ENCODE results near the gene MCMBP.
"Not testable (repeated sequence)": the region's sequence is repeated elsewhere in the genome, so short reads cannot be mapped to it uniquely, and the experiment has no call there.

Gene MCMBP, protein sequence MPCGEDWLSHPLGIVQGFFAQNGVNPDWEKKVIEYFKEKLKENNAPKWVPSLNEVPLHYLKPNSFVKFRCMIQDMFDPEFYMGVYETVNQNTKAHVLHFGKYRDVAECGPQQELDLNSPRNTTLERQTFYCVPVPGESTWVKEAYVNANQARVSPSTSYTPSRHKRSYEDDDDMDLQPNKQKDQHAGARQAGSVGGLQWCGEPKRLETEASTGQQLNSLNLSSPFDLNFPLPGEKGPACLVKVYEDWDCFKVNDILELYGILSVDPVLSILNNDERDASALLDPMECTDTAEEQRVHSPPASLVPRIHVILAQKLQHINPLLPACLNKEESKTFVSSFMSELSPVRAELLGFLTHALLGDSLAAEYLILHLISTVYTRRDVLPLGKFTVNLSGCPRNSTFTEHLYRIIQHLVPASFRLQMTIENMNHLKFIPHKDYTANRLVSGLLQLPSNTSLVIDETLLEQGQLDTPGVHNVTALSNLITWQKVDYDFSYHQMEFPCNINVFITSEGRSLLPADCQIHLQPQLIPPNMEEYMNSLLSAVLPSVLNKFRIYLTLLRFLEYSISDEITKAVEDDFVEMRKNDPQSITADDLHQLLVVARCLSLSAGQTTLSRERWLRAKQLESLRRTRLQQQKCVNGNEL

DNA sequence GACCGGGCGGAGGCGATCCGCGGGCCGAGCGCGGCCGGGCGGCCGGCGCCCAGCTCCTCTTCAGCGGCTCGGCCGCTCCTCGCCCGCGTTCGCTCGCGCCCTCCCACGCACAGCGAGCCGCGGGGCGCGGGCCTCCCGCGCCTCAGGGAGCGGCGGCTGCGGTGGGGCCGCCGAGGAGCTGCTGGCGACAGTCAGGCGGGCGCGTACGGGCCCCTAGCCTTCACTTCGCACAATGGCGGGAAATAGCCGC, at the start of gene MCMBP:
Gene MCMBP, minus strand, starts transcription at position 234 of the 250 bp plus-strand sequence. CDS start 259 bp downstream, outside the sequence.
- no peaks in the 10 kb centered on the region for H3K27me3 ChIP-seq (ENCODE audit: control insufficient read depth, insufficient read depth, low read length)
- H3K9me3 ChIP-seq (ENCODE audit: control insufficient read depth, low read length) = no peaks in the 10 kb centered on the region
- peak within 1 kb of the TSS; percentile 71 for H3K4me3 ChIP-seq (ENCODE audit: low read length)
- peaks cover 9% of the 10 kb centered on the region for H3K4me1 ChIP-seq (ENCODE audit: control insufficient read depth, insufficient read depth, low read length)
- H3K36me3 ChIP-seq (ENCODE audit: control insufficient read depth, insufficient read depth, low read length) = no peaks in the 10 kb centered on the region
- peak within 1 kb of the TSS; percentile 73 for H3K9ac ChIP-seq (ENCODE audit: low read length)

DNA sequence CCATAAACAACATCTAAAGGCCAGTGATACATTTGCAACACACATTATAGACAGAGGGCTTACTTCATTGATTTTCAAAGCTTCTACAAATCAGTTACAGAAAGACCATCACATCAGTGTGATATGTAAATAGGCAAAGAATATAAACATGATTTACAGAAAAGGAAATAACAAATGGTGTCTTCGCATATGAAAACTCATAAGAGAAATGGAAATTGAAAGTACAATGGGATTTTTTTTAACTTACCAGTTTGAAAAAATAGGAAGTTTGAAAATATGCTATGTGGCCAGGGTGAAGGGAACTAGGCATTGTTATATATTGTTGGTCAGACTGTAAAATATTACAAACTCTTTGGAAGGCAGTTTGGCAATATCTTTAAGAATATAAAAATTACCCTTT, 47.2 kb upstream of the MCMBP start:
- H3K9me3 ChIP-seq (ENCODE audit: control insufficient read depth, low read length) = no peaks in the 10 kb centered on the region
- no peaks in the 10 kb centered on the region for H3K27me3 ChIP-seq (ENCODE audit: control insufficient read depth, insufficient read depth, low read length)
- no peaks in the 10 kb centered on the region for H3K4me1 ChIP-seq (ENCODE audit: control insufficient read depth, insufficient read depth, low read length)
- no peak overlapping the region for H3K4me3 ChIP-seq (ENCODE audit: low read length)
- H3K9ac ChIP-seq (ENCODE audit: low read length) = no peak overlapping the region
- H3K36me3 ChIP-seq (ENCODE audit: control insufficient read depth, insufficient read depth, low read length) = peaks cover under 1% of the 10 kb centered on the region

DNA sequence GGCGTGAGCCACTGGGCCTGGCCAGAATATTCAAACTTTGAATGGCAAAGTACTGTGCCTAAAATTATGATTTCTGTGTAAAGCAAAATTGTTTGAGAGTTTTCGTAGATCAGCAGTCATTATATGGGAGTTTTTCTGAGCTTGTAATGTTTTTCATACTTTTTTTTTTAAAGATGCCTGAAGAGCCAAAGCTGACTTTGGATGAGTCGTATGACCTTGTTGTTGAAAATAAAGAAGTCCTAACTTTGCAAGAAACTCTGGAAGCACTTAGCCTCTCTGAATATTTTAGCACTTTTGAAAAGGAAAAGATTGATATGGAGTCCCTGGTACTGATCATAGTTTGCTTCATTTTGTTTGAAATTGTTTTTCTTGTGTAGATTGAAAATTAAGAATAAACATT, 46.6 kb upstream of the MCMBP start:
- no peak overlapping the region for H3K9ac ChIP-seq (ENCODE audit: low read length)
- H3K9me3 ChIP-seq (ENCODE audit: control insufficient read depth, low read length) = no peaks in the 10 kb centered on the region
- peaks cover 4% of the 10 kb centered on the region for H3K36me3 ChIP-seq (ENCODE audit: control insufficient read depth, insufficient read depth, low read length)
- no peak overlapping the region for H3K4me3 ChIP-seq (ENCODE audit: low read length)
- H3K27me3 ChIP-seq (ENCODE audit: control insufficient read depth, insufficient read depth, low read length) = no peaks in the 10 kb centered on the region
- no peaks in the 10 kb centered on the region for H3K4me1 ChIP-seq (ENCODE audit: control insufficient read depth, insufficient read depth, low read length)

DNA sequence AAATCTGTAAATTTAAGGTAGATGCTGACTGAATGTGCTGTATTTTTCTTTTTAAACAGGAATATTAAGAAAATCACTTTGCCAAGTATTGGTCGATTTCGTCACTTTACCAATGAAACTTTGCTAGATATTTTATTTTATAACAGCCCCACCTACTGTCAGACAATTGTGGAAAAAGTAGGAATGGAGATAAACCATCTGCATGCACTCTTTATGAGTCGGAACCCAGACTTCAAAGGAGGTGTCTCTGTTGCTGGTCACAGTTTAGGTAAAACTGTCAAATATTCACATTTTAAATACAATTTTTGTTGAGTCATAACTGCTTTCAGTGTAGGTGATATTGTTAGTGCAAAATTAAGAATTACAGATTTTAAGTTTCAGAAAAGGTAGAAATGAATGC, 45.1 kb upstream of the MCMBP start:
- Histone ChIP-seq H3K9me3 (ENCODE audit: control insufficient read depth, low read length) (no peaks in the 10 kb centered on the region), H3K9ac (ENCODE audit: low read length) (no peak overlapping the region), H3K36me3 (ENCODE audit: control insufficient read depth, insufficient read depth, low read length) (peaks cover 4% of the 10 kb centered on the region), H3K4me3 (ENCODE audit: low read length) (no peak overlapping the region), H3K4me1 (ENCODE audit: control insufficient read depth, insufficient read depth, low read length) (no peaks in the 10 kb centered on the region), H3K27me3 (ENCODE audit: control insufficient read depth, insufficient read depth, low read length) (no peaks in the 10 kb centered on the region)

DNA sequence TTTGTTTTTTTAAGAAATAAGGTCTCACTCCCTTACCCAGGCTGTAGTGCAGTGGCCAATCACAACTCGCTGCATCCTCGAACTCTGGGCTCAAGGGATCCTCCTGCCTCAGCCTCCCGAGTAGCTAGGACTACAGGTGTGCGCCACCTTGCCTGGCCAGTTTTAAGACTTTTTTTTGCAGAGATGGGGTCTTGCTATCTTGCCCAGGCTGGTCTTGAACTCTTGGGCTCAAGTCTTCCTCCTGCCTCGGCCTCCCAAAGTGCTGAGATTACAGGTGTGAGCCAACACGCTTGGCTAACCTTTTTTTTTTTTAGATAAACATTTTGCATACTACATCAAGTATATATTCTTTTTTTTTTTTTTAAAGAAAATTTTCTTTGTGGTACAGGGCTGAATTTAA, 38.0 kb upstream of the MCMBP start:
- H3K4me3 ChIP-seq (ENCODE audit: low read length) = no peak overlapping the region
- no peak overlapping the region for H3K9ac ChIP-seq (ENCODE audit: low read length)
- H3K36me3 ChIP-seq (ENCODE audit: control insufficient read depth, insufficient read depth, low read length) = peaks cover 4% of the 10 kb centered on the region
- H3K9me3 ChIP-seq (ENCODE audit: control insufficient read depth, low read length) = no peaks in the 10 kb centered on the region
- no peaks in the 10 kb centered on the region for H3K27me3 ChIP-seq (ENCODE audit: control insufficient read depth, insufficient read depth, low read length)
- no peaks in the 10 kb centered on the region for H3K4me1 ChIP-seq (ENCODE audit: control insufficient read depth, insufficient read depth, low read length)

DNA sequence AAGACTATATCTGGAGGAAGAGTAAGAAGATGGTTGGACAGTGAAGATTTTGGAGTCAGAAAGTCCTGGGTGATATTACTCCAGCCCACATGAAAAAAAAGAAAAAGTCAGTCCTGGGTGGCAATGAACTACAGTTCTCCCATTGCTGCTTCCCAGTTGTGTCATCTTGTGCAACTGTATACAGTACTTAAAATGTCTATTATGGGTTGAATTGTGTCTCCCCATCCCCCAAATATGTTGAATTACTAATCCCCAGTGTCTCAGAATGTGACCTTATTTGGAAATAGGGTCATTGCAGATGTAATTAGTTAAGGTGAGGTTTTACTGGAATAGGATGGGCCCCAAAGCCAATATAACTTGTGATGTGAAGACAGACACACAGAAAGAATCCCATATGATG, 35.5 kb upstream of the MCMBP start:
- H3K27me3 ChIP-seq (ENCODE audit: control insufficient read depth, insufficient read depth, low read length) = no peaks in the 10 kb centered on the region
- no peak overlapping the region for H3K4me3 ChIP-seq (ENCODE audit: low read length)
- no peaks in the 10 kb centered on the region for H3K4me1 ChIP-seq (ENCODE audit: control insufficient read depth, insufficient read depth, low read length)
- H3K36me3 ChIP-seq (ENCODE audit: control insufficient read depth, insufficient read depth, low read length) = no peaks in the 10 kb centered on the region
- no peak overlapping the region for H3K9ac ChIP-seq (ENCODE audit: low read length)
- no peaks in the 10 kb centered on the region for H3K9me3 ChIP-seq (ENCODE audit: control insufficient read depth, low read length)

DNA sequence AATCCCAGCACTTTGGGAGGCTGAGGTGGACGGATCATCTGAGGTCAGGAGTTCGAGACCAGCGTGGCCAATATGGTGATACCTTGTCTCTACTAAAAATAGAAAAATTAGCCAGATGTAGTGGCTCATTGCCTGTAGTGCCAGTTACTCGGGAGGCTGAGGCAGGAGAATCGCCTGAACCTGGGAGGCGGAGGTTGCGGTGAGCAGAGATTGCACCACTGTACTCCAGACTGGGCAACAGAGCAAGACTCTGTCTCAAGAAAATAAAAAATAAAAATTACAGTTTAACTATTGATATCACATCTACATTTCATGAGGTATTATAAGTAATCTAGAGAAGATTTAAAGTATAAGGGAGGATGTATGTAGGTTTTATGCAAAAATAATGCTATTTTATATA, 35.1 kb upstream of the MCMBP start:
- not testable (repeated sequence) for H3K27me3 ChIP-seq (ENCODE audit: control insufficient read depth, insufficient read depth, low read length); H3K36me3 ChIP-seq (ENCODE audit: control insufficient read depth, insufficient read depth, low read length); H3K9ac ChIP-seq (ENCODE audit: low read length); H3K4me3 ChIP-seq (ENCODE audit: low read length); H3K9me3 ChIP-seq (ENCODE audit: control insufficient read depth, low read length); H3K4me1 ChIP-seq (ENCODE audit: control insufficient read depth, insufficient read depth, low read length)

DNA sequence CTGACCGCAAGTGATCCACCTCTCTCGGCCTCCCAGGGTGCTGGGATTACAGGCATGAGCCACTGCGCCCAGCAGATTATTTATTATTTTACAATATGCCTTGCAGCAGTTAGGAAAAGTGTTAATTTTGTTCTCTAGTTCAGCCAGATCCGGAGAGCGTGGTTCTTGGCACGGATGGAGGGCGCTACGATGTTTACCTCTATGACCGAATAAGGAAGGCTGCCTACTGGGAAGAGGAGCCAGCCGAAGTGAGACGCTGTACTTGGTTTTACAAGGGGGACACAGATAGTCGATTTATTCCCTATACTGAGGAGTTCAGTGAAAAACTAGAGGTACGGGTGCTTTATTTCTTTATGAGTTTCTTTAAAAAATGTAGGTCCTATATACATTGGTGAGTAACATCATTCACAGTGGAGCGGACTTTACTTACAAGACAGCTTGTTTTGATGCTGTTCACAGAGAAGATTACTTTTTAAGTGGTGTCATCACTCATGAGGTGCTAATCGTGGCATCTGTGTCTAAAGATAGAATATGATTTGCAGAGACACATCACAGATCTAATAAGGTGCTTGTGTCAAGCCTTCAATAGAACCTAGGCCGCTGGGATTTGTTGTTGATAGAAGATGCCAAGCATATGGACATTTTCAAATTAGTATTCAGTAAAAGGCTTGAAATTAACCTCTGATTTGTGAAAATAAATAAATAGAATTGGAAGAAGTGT, 31.5 kb upstream of the MCMBP start:
- Histone ChIP-seq H3K36me3 (ENCODE audit: control insufficient read depth, insufficient read depth, low read length) (no peaks in the 10 kb centered on the region), H3K27me3 (ENCODE audit: control insufficient read depth, insufficient read depth, low read length) (no peaks in the 10 kb centered on the region), H3K4me3 (ENCODE audit: low read length) (peak overlapping the region; percentile 8), H3K9ac (ENCODE audit: low read length) (no peak overlapping the region), H3K4me1 (ENCODE audit: control insufficient read depth, insufficient read depth, low read length) (no peaks in the 10 kb centered on the region), H3K9me3 (ENCODE audit: control insufficient read depth, low read length) (no peaks in the 10 kb centered on the region)

DNA sequence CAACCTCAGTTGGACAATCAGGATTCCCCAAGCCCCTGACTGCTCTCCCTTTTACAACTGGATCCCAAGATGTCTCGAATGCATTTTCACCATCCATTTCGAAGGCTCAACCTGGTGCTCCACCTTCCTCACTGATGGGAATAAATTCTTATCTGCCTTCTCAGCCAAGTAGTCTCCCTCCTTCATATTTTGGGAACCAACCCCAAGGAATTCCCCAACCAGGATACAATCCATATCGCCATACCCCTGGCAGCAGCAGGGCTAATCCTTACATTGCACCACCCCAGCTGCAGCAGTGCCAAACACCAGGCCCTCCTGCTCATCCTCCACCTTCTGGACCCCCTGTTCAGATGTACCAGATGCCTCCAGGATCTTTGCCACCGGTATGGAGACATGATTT, 25.9 kb upstream of the MCMBP start:
- no peak overlapping the region for H3K4me3 ChIP-seq (ENCODE audit: low read length)
- no peaks in the 10 kb centered on the region for H3K27me3 ChIP-seq (ENCODE audit: control insufficient read depth, insufficient read depth, low read length)
- no peak overlapping the region for H3K9ac ChIP-seq (ENCODE audit: low read length)
- H3K9me3 ChIP-seq (ENCODE audit: control insufficient read depth, low read length) = no peaks in the 10 kb centered on the region
- no peaks in the 10 kb centered on the region for H3K36me3 ChIP-seq (ENCODE audit: control insufficient read depth, insufficient read depth, low read length)
- peaks cover 46% of the 10 kb centered on the region for H3K4me1 ChIP-seq (ENCODE audit: control insufficient read depth, insufficient read depth, low read length)

DNA sequence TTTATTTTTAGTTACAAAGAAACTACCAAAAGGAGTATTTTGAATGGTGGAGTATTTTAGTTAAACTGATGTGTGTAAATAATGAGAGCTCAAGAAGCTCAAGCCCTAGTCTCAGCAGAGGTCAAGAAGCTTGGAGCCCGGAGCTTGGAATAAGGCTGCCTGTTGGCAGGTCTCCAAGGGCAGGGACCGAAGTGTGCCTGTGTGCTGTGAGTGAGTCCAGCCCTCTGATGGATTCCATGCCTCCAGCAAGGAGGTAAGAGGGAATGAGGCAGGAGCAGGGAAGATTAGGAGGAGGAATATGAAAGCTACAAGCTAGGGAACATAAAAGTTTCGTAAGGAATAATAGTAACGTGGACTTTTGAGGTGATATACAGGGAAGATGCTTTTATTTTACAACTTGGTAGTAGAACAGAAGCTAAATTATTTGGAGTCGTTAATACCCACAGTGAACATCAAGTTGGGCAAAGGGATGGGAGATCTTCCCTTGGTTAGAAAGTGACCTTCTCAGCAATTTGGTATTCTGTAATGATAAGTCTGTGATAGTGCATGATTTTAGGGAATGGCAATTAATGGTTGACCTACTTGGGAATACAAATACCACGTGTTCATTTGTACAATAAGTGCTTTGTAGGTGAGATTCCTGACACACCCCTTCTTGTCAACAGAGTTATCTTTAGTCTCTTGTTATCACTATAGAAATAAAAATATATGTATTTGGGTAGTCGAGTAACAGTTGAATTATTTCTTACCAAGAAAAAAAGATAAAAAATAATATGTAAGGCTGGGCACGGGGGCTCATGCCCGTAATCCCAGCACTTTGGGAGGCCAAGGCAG, 24.5 kb upstream of the MCMBP start:
- no peak overlapping the region for H3K9ac ChIP-seq (ENCODE audit: low read length)
- H3K27me3 ChIP-seq (ENCODE audit: control insufficient read depth, insufficient read depth, low read length) = no peaks in the 10 kb centered on the region
- H3K4me1 ChIP-seq (ENCODE audit: control insufficient read depth, insufficient read depth, low read length) = peaks cover 46% of the 10 kb centered on the region
- no peaks in the 10 kb centered on the region for H3K9me3 ChIP-seq (ENCODE audit: control insufficient read depth, low read length)
- no peaks in the 10 kb centered on the region for H3K36me3 ChIP-seq (ENCODE audit: control insufficient read depth, insufficient read depth, low read length)
- H3K4me3 ChIP-seq (ENCODE audit: low read length) = no peak overlapping the region

DNA sequence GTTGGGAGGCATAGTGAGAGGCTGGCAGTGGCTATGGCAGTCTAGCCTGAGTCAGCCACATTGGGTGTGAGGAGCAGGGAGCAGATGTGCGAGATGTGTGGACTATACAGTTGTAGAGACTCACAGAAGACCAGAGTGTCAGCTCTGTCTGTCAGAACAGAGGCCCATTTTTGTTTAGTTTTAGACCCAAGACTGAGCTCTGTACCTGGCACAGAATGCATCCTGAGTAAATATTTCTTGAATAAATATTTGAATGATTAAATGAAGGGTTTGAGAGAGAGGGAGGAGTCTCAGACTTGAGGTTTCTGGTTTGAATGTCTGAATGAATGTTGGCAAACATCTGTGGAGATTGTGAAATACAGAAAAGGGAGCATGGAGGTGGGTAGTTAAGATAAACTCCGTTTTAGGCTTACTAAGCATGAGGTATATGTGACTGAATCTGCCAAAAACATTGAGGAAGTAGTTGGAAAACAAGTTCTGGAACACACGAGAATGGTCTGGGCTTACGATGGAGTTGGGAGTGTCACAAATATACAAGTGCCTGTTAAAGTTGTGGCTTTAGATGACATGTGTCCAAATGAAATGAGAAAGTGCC, 23.5 kb upstream of the MCMBP start:
- H3K36me3 ChIP-seq (ENCODE audit: control insufficient read depth, insufficient read depth, low read length) = no peaks in the 10 kb centered on the region
- no peak overlapping the region for H3K4me3 ChIP-seq (ENCODE audit: low read length)
- no peaks in the 10 kb centered on the region for H3K9me3 ChIP-seq (ENCODE audit: control insufficient read depth, low read length)
- H3K9ac ChIP-seq (ENCODE audit: low read length) = no peak overlapping the region
- peaks cover 51% of the 10 kb centered on the region for H3K4me1 ChIP-seq (ENCODE audit: control insufficient read depth, insufficient read depth, low read length)
- no peaks in the 10 kb centered on the region for H3K27me3 ChIP-seq (ENCODE audit: control insufficient read depth, insufficient read depth, low read length)
